Measurements from ENCODE around the gene LRP3.
"Not testable (repeated sequence)": the region's sequence is repeated elsewhere in the genome, so short reads cannot be mapped to it uniquely, and the experiment has no call there.

Gene LRP3

GRCh38 chr19:33193865-33194362, at the start of gene LRP3:
Gene LRP3 (plus strand): TSS chr19:33194330. CDS start chr19:33194786, 456 bp downstream.
- DNase-seq (ENCODE audit: insufficient read length, low spot score), result no peak
- no peak for FAIRE-seq

- DNase-seq (ENCODE audit: insufficient read length, low spot score) (no peak), FAIRE-seq (no peak)
These were observed 47.9 kb upstream of the LRP3 start for GRCh38 chr19:33146209-33146608.

- DNase-seq (ENCODE audit: insufficient read length, low spot score) (no peak), FAIRE-seq (no peak)
These were observed 46.6 kb upstream of the LRP3 start for GRCh38 chr19:33147538-33147937.

- FAIRE-seq (no peak), DNase-seq (ENCODE audit: insufficient read length, low spot score) (no peak)
These were observed 43.1 kb upstream of the LRP3 start for GRCh38 chr19:33150852-33151518.

DNA sequence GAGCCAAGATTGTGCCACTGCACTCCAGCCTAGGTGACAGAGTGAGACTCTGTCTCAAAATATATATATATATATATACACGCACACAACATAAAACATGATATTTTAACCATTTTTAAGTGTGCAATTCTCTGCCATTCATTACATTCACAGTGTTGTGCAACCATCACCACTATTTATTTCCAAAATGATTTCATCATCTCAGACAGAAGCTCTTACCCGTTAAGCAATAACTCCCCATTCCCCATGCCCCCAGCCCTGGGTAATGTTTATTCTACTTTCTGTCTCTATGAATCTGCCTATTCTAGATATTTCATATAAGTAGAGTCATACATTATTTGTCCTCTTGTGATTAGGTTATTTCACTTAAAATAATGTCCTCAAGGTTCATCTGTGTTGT, 42.0 kb upstream of the LRP3 start:
- no peak for DNase-seq (ENCODE audit: insufficient read length, low spot score)
- no peak for FAIRE-seq

- not testable (repeated sequence) for DNase-seq (ENCODE audit: insufficient read length, low spot score); FAIRE-seq
These were observed 41.5 kb upstream of the LRP3 start for GRCh38 chr19:33152625-33153024.

- FAIRE-seq; DNase-seq (ENCODE audit: insufficient read length, low spot score): not testable (repeated sequence)
These were observed 39.8 kb upstream of the LRP3 start for GRCh38 chr19:33154313-33154712.

DNA sequence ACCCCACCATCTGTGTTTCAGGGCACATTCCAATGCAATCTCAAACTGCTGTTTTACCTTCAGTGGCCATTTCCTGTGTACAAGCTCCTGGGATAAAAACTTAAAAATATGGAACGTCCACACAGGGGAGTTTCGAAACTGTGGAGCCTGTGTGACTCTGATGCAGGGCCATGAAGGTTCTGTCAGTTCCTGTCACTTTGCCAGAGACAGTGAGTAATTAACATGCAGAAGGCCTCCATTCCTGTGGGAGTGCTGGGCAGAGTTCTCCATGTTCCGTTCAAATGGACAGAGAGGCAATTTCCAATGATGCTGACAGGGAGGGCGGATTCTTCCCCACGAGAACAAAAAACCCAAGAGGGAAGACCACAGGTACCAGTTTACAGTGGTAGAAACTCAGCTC, 37.8 kb upstream of the LRP3 start:
- no peak for FAIRE-seq
- DNase-seq (ENCODE audit: insufficient read length, low spot score), result no peak

DNA sequence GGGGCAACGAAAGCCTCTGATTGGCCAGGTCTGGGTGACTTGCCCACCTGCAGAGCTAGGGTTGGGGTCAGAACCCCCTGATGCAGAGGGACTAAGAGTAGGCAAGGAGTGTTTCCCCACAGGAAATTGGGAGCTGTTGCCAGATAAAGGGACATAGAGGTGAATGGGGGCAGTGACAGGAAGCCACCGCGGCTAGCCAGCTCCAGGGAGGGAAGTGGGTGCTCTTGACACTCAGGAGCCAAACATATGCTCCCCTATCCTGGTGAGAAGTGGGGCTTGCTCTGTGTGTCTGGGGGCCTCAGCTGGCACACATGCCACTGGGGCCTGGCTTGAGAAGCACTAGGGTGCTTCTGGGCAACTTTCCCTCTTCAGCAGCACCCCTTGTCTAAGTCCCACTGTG, 36.2 kb upstream of the LRP3 start:
- no peak for DNase-seq (ENCODE audit: insufficient read length, low spot score)
- FAIRE-seq, result no peak

DNA sequence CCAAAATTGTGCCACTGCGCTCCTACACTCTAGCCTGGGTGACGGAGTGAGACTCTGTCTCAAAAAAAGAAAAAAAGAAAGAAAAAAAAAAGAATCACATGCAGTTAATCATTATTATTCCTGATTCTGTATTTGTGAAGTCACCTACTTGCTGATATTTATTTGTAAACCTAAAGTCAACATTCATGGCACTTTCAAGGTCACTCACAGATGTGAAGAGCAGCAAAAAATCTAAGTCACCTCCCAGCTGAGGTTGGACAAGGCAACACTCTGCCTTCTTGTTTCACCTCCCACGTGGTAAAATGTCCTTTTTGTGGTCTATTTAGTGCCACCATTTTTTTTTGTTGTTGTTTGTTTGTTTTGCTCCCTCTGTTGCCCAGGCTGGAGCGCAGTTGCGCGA, 35.8 kb upstream of the LRP3 start:
- DNase-seq (ENCODE audit: insufficient read length, low spot score), result no peak

GRCh38 chr19:33159149-33159548, 35.0 kb upstream of the LRP3 start:
- FAIRE-seq (no peak), DNase-seq (ENCODE audit: insufficient read length, low spot score) (no peak)

More for the DNA sequence above, 35.8 kb upstream of the LRP3 start:
- FAIRE-seq, result no peak

GRCh38 chr19:33159893-33160292, 34.2 kb upstream of the LRP3 start:
- FAIRE-seq (no peak), DNase-seq (ENCODE audit: insufficient read length, low spot score) (no peak)

DNA sequence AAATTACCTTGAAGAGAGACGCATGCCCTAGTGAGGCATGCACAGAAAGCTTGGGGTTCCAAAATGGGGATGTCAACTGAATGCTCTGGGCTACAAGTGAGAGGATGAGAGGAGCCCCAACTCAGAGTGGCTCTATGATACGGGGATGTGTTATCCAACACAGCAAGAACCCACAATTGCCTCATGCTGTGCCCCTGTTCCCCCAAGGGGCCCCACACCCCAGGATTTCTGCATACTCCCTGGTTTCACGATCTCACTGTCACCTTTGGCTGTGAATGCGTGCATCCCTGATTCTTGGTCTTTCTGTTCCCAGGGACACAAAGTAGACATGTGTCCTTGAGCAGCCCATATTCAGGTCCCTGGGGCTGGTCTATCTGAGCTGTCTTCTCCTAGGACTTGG, 32.9 kb upstream of the LRP3 start:
- no peak for FAIRE-seq
- DNase-seq (ENCODE audit: insufficient read length, low spot score), result no peak

- DNase-seq (ENCODE audit: insufficient read length, low spot score), result no peak
These were observed 30.6 kb upstream of the LRP3 start for GRCh38 chr19:33163481-33163880.

GRCh38 chr19:33166037-33166436, 28.1 kb upstream of the LRP3 start:
- not testable (repeated sequence) for FAIRE-seq

More at GRCh38 chr19:33163481-33163880, 30.6 kb upstream of the LRP3 start:
- FAIRE-seq, result no peak

DNA sequence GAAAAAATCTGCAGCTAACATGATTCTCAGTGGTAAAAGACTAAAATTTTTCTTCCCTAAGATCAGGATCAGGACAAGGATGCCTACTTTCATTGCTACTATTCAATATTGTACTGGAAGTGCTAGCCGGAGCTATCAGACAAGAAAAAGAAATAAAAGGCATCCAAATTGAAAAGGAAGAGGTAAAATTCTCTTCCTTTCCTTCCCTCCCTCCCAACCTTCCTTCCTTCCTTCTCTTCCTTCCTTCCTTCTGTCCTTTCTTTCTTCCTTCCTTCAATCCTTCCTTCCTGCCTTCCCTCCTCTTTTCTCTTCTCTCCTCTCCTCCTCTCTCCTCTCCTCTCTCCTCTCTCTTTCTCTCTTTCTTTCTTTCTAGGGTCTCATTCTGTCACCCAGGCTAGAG, 26.7 kb upstream of the LRP3 start:
- DNase-seq (ENCODE audit: insufficient read length, low spot score) (no peak), FAIRE-seq (no peak)

More at GRCh38 chr19:33166037-33166436, 28.1 kb upstream of the LRP3 start:
- DNase-seq (ENCODE audit: insufficient read length, low spot score), result not testable (repeated sequence)

DNA sequence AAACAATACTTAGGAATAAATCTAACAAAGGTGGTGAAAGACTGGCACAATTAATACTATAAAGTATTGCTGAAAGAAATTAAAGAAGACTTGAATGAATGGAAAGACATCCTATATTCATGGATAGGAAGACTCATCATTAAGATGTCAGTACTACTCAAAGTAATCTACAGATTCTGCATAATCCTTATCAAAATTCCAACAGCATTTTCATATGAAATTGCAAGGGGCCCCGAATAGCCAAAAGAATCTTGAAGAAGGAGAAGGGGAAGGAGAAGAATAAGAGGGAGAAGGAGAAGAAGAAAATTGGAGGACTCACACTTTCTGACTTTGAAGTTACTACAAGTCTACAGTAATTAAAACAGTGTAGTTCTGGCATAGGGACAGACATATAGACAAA, 25.6 kb upstream of the LRP3 start:
- DNase-seq (ENCODE audit: insufficient read length, low spot score) (no peak), FAIRE-seq (no peak)

DNA sequence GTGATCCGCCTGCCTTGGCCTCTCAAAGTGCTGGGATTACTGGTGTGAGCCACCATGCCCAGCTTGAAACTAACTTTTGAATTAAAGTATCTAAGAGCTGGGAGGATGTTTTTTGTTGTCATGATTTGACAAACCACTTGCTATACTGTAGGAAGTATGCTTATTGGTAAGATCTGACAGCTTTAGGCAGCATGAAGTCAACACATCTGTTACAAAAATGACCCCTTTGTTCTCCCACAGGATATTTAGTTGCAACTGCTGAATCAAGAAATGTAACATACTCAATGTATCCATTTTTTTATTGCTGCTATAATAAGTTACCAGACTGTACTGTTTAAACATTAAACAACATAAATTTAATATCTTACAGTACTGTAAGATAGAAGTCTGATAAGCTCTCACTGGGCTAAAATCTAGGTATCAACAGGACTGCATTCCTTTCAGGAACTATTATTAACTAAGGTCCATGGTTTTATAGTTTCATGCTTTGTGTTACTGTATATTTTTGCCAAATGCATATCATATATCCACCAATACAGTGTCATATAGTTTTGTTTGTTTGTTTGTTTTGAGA, 22.8 kb upstream of the LRP3 start:
- DNase-seq (ENCODE audit: insufficient read length, low spot score) (no peak), FAIRE-seq (no peak)

DNA sequence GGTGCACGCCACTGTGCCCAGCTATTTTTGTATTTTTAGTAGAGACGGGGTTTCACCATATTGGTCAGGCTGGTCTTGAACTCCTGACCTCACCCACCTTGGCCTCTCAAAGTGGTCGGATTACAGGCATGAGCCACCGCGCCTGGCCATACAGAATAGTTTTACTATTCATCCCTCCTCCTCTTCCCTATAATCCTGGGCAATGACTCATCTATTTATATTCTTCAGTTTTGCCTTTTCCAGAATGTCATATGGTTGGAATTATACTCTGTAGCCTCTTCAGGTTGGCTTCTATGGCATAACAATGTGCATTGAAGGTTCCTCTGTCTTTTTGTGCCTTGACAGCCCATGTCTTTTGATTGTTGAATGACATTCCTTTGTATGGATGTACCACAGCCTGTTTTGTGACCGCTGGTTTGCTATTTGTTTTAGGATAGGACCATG, 22.2 kb upstream of the LRP3 start:
- DNase-seq (ENCODE audit: insufficient read length, low spot score), result no peak
- no peak for FAIRE-seq

DNA sequence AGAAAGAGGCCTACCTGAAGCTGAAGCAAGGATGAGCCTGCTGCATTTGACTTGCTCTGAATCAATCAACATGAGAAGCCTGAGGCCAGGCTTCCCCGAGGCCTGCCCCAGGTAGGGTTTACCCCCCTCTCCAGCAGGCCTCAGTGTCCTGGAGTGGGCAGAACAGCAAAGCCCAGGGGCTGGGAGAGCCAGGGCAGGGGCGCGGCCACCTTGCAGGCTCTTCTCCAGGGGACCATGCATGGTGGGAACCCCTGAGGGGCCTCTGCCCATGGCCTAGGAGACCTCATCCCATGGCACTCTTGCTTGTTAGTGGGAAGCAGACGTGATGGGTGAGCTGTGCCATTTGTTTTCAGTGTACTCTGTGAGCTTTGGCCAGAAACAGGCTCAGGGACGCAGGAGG, 19.9 kb upstream of the LRP3 start:
- DNase-seq (ENCODE audit: insufficient read length, low spot score), result no peak
- no peak for FAIRE-seq

DNA sequence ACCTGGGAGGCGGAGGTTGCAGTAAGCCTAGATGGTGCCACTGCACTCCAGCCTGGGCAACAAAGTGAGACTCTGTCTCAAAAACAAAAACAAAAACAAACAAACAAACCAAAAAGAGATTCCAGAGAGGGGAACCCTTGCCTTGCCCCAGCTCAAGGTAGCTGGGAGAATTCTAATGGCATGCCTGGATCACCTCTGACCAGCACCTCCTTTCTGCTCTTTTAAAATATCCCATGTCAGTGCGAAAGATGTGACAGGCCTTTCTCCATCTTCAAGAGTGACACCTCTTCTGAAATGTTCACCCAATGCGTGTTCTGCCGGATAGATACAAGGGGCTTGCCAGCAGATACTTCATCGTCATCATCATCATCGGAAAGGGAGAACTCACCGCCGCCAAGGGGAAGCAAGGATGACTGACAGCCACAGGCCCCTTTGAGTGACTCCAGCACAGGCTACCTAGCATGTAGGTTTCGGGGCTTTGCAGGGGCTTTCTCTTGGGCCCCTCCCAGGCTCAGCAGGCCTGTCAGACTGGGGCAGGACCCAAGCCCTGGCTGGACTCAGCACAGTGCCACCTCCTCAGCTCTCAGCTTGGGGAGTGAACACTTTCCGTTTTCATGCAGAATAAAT, 18.9 kb upstream of the LRP3 start:
- no peak for DNase-seq (ENCODE audit: insufficient read length, low spot score)
- FAIRE-seq, result no peak
